HepG2 (cell line): ENCODE data around the gene PRELID2. TPM values are rescaled to one million over a fixed set of nuclear protein-coding genes. Genes with fewer than 3 reads are reported as not detected.

Source experiments
- ATAC-seq: fragments of 200-7000 bp; cut with Tn5 transposase; 3 replicates; pipeline ENCODE4 v1.9.1; 2020; ENCODE audit warnings: mild to moderate bottlenecking, moderate library complexity
- BruUV-seq: library from RNA; stranded (reverse); fragments of 400-500 nt; replicated peaks from 2 replicates; lab custom pipeline; 2021; lab: Mats Ljungman, UMichigan
- CTCF ChIA-PET: fragments of 300-600 bp; formaldehyde crosslinking; extraction: SDS; loops from one replicate; lab custom pipeline; 2021; ENCODE audit warnings: low total read pairs, inconsistent platforms, low intra/inter-chr PET ratio; lab: Yijun Ruan, JAX
- POLR2A ChIA-PET: fragments of 350-600 bp; sonication (Branson Sonifier 250); formaldehyde crosslinking; loops from one replicate; lab custom pipeline; 2020; ENCODE audit warnings: antibody characterized with exemption, inconsistent platforms; lab: Yijun Ruan, JAX
- DNase-seq: peaks from one replicate; pipeline ENCODE4 v3.0.0-alpha.2; 2015; ENCODE audit warnings: low spot score
- FAIRE-seq: peaks from 3 replicates; lab custom pipeline; 2011; peaks lifted over from hg19 to GRCh38; lab: Jason Lieb, UNC
- H2AFZ ChIP-seq: one replicate; pipeline ENCODE4 v1.6.1; 2011; ENCODE audit warnings: low read length, inconsistent platforms
- H3K27ac ChIP-seq: fragments of 300-600 bp; 3 replicates; pipeline ENCODE4 v1.8.0; 2011; ENCODE audit warnings: mixed run types, mild to moderate bottlenecking, mixed read lengths, low read length, inconsistent platforms; ENCODE audit not compliant: insufficient read depth; ENCODE audit errors: extremely low read length
- H3K27me3 ChIP-seq, 2 experiments: fragments of 200-600 bp in 1 of 2; 2 replicates in 1 of 2; 3 replicates in 1 of 2; pipeline versions ENCODE4 v1.6.0 to v1.8.0; 2011; ENCODE audit warnings: low read length in 2 of 2, mild to moderate bottlenecking in 2 of 2, moderate library complexity in 2 of 2, inconsistent platforms in 1 of 2; ENCODE audit not compliant: insufficient read depth in 2 of 2, control insufficient read depth in 1 of 2
- H3K36me3 ChIP-seq, 2 experiments: fragments of 200-600 bp in 1 of 2; replicated peaks in 1 of 2; 2 replicates in 1 of 2; 3 replicates in 1 of 2; pipeline versions ENCODE4 v1.5.1 to v1.8.0; 2011; ENCODE audit warnings: low read length in 2 of 2, inconsistent platforms in 1 of 2; ENCODE audit not compliant: insufficient read depth in 2 of 2, control insufficient read depth in 1 of 2
- H3K4me1 ChIP-seq: 2 replicates; pipeline ENCODE4 v1.5.1; 2012; ENCODE audit warnings: low read length, inconsistent platforms; ENCODE audit not compliant: insufficient read depth
- H3K4me2 ChIP-seq: 2 replicates; pipeline ENCODE4 v1.6.0; 2011; ENCODE audit warnings: low read depth, low read length, inconsistent platforms
- H3K4me3 ChIP-seq, 3 experiments: fragments of 200-600 bp in 1 of 3; sonication (generic), shearing (Covaris generic) in 1 of 3; replicated peaks in 1 of 3; 2 replicates each; pipeline ENCODE4 v1.5.1; 2011 to 2016; ENCODE audit warnings: low read length in 3 of 3, inconsistent platforms in 2 of 3, low read depth in 2 of 3, mild to moderate bottlenecking in 2 of 3, control low read depth in 1 of 3, mixed read lengths in 1 of 3; ENCODE audit not compliant: insufficient read depth in 1 of 3
- H3K79me2 ChIP-seq: one replicate; pipeline ENCODE4 v1.6.1; 2011; ENCODE audit warnings: low read length, inconsistent platforms; ENCODE audit not compliant: insufficient read depth
- H3K9ac ChIP-seq: 2 replicates; pipeline ENCODE4 v1.6.0; 2011; ENCODE audit warnings: mild to moderate bottlenecking, low read depth, low read length, inconsistent platforms; ENCODE audit not compliant: insufficient read depth
- H3K9me3 ChIP-seq: 2 replicates; pipeline ENCODE4 v1.5.1; 2012; ENCODE audit warnings: mild to moderate bottlenecking, low read length
- H4K20me1 ChIP-seq: 2 replicates; pipeline ENCODE4 v1.6.0; 2011; ENCODE audit warnings: inconsistent platforms, mild to moderate bottlenecking, low read length, moderate library complexity; ENCODE audit not compliant: insufficient read depth
- ATAD3A ChIP-seq: sonication (generic); formaldehyde crosslinking; IDR thresholded peaks from 2 replicates; pipeline ENCODE4 v1.4.0; 2020; ENCODE audit warnings: missing genetic modification reagents
- CENPT ChIP-seq: sonication (generic); formaldehyde crosslinking; IDR thresholded peaks from 2 replicates; pipeline ENCODE4 v1.8.0; 2022; ENCODE audit warnings: low read depth, mild to moderate bottlenecking, moderate library complexity, missing genetic modification reagents
- GATA4 ChIP-seq: sonication (generic); IDR thresholded peaks from 2 replicates; pipeline ENCODE4 v1.6.1; 2016; ENCODE audit warnings: antibody characterized with exemption, low read depth, borderline replicate concordance
- ZNF546 ChIP-seq: sonication (generic); formaldehyde crosslinking; conservative IDR thresholded peaks from 2 replicates; pipeline ENCODE4 v1.8.1; 2023; ENCODE audit warnings: mild to moderate bottlenecking, missing genetic modification reagents
- ZNF660 ChIP-seq: sonication (generic); formaldehyde crosslinking; IDR thresholded peaks from 2 replicates; pipeline ENCODE4 v1.5.1; 2020; ENCODE audit warnings: mild to moderate bottlenecking, low read depth, missing genetic modification reagents, borderline replicate concordance
- WGBS: methylation state at CpG from one replicate; pipeline ENCODE4 v1.1.6; 2017; ENCODE audit warnings: low lambda C conversion rate; 5-methylcytosine and 5-hydroxymethylcytosine counted together
- in situ Hi-C: cut with HindIII; loops from 2 replicates; pipeline ENCODE4 v1.10.0; 2017; ENCODE audit warnings: low pct_unique_long_range_greater_than_20kb; ENCODE audit not compliant: extremely low pct_ligation_motif_present
- intact Hi-C: fragments of 100-400 bp; cut with micrococcal nuclease; formaldehyde crosslinking; loops from one replicate; pipeline ENCODE4 v1.10.0; 2022; ENCODE audit not compliant: unreplicated experiment
- polyA plus RNA-seq, 8 experiments: library from polyadenylated mRNA; depleted of rRNA in 3 of 8; stranded (reverse) in 7 of 8; unstranded in 1 of 8; fragments of >200 nt; fragmentation: Illumina TruSeq in 4 of 8; extraction: Trizol in 4 of 8; gene quantifications; 2 replicates each; pipeline versions ENCODE4 v1.2.1 to v1.2.3, GENCODE V29; 2011 to 2016; ENCODE audit warnings: low read depth in 4 of 8, missing spikeins in 1 of 8, mixed read lengths in 1 of 8; ENCODE audit not compliant: insufficient read depth in 1 of 8
- total RNA-seq, 5 experiments: library from RNA; depleted of rRNA; stranded (reverse); fragments of >200 nt; fragmentation: Illumina TruSeq; extraction: Trizol; gene quantifications; 2 replicates each; pipeline ENCODE4 v1.2.3, GENCODE V29; 2016; ENCODE audit warnings: low read depth in 1 of 5
- TF ChIP-seq, protein P1 (sequence below): sonication (generic); formaldehyde crosslinking; IDR thresholded peaks from 2 replicates; pipeline ENCODE4 v1.8.0; 2022; ENCODE audit warnings: mild to moderate bottlenecking, missing genetic modification reagents, moderate library complexity

Gene PRELID2
- total and polyA plus RNA-seq, 2 of the 13 experiments (the other 11 are each of a cell fraction or from before 2014, with no cell fraction given) = 10.0 to 22.9 TPM

DNA sequence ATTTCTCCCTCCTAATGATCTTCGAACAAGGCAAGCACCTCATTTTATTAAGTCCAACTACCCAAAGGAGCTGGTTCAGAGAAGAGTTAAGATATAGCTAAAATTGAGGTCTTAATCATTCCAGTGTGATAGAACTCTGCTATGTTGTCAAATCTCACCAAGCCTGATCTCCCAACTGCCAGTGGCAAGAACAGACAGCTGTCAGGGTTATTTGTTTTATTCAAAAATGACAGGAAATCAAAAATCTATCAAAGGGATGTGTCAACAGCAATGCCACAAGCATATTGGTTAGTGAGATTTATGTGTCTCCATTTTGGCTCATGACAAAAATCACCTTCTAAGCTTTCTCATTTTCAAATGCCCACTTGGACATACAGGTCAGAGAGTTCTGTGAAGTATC lies 74.5 kb downstream of the PRELID2 start:
- BruUV-seq = no TSS peak
- no peak for FAIRE-seq
- no peaks in the 10 kb centered on the region for H3K79me2 ChIP-seq
- 89% methylated on average over 1 of the region's 1 CpG for WGBS
- intact Hi-C loops (no loop called here), in situ Hi-C loops (no loop called here)
- no peaks in the 10 kb centered on the region for H3K4me1 ChIP-seq
- H3K4me3 ChIP-seq = no peak overlapping the region
- TF ChIP-seq GATA4 = no peak
- no peak for ATAC-seq
- H3K9me3 ChIP-seq = no peaks in the 10 kb centered on the region
- H3K27ac ChIP-seq = no peak overlapping the region
- ChIA-PET POLR2A (no interaction called here), CTCF (no interaction called here)
- no peak overlapping the region for H2AFZ ChIP-seq
- peaks cover 1 to 9% of the 10 kb centered on the region in 2 experiments; a peak in 1 of 5 replicates for H3K36me3 ChIP-seq
- no peaks in the 10 kb centered on the region for H3K27me3 ChIP-seq
- H4K20me1 ChIP-seq = no peaks in the 10 kb centered on the region
- no peak overlapping the region for H3K4me2 ChIP-seq
- no peak for DNase-seq
- H3K9ac ChIP-seq = no peak overlapping the region

DNA sequence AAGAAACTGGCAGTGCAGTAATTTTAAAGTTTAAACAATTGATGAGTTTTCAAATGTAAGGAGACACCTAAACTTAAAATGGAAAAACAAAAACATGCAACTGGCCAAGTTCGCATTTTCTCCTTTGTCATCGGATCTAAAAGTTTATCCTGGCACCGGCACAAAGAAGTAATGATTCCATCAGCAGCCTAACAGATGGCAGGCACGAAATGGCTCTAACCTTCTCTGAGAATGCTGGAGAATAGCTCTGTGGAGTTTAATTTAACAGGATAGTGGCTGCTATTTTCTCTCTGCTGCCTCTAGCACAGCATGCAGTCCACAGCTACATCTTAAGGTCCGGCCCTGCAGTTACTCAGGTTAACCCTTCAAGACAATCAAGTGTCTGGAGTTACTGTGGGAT lies 82.2 kb downstream of the PRELID2 start:
- POLR2A ChIA-PET = no interaction called here
- 93% methylated on average over 5 of the region's 5 CpGs for WGBS
- no peaks in the 10 kb centered on the region for H4K20me1 ChIP-seq
- FAIRE-seq (no peak), ATAC-seq (no peak)
- no peak for TF ChIP-seq CENPT (CRISPR knock-in tag)
- TF ChIP-seq, protein P1, sequence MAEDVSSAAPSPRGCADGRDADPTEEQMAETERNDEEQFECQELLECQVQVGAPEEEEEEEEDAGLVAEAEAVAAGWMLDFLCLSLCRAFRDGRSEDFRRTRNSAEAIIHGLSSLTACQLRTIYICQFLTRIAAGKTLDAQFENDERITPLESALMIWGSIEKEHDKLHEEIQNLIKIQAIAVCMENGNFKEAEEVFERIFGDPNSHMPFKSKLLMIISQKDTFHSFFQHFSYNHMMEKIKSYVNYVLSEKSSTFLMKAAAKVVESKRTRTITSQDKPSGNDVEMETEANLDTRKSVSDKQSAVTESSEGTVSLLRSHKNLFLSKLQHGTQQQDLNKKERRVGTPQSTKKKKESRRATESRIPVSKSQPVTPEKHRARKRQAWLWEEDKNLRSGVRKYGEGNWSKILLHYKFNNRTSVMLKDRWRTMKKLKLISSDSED = no peak
- no peak for TF ChIP-seq ZNF546 (CRISPR knock-in tag)
- no peak for TF ChIP-seq ATAD3A (CRISPR knock-in tag)
- no peak for TF ChIP-seq ZNF660 (CRISPR knock-in tag)
- TF ChIP-seq, all 625 proteins: peak for 0
- no peak for DNase-seq
- intact Hi-C loops (no loop called here), in situ Hi-C loops (no loop called here)
- Histone ChIP-seq H3K36me3 (no peaks in the 10 kb centered on the region; a peak in 1 of 5 replicates), H3K4me1 (no peaks in the 10 kb centered on the region), H2AFZ (no peak overlapping the region), H3K9me3 (no peaks in the 10 kb centered on the region), H3K4me3 (no peak overlapping the region), H3K27ac (no peak overlapping the region), H3K9ac (no peak overlapping the region), H3K4me2 (no peak overlapping the region), H3K79me2 (no peaks in the 10 kb centered on the region), H3K27me3 (no peaks in the 10 kb centered on the region)
- BruUV-seq = no TSS peak
- CTCF ChIA-PET = no interaction called here
